ENCODE measurements around the gene LTBP1.

The LTBP1 gene

DNA sequence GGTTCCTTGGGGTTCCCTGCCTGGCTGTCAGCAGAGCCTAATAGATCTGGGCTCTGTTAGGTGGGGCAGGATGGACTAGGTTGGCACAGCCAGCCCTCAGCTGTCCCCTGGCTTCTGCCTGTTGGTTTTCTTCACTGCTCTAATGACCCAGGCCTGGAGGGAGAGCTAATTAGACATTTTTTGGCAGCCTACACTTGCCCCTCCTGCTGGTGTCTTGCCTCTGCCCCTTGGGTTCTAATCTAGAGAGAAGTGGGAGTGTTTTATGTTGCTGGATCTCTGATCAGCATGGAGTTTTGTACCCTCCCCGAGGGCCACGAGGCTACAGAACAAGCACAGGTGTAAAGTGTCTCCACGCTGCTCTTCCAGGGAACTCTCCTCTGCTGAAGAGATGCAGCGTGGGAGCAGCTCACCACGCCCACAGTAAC, 330.3 kb downstream of the LTBP1 start:
- DNase-seq = no peak

DNA sequence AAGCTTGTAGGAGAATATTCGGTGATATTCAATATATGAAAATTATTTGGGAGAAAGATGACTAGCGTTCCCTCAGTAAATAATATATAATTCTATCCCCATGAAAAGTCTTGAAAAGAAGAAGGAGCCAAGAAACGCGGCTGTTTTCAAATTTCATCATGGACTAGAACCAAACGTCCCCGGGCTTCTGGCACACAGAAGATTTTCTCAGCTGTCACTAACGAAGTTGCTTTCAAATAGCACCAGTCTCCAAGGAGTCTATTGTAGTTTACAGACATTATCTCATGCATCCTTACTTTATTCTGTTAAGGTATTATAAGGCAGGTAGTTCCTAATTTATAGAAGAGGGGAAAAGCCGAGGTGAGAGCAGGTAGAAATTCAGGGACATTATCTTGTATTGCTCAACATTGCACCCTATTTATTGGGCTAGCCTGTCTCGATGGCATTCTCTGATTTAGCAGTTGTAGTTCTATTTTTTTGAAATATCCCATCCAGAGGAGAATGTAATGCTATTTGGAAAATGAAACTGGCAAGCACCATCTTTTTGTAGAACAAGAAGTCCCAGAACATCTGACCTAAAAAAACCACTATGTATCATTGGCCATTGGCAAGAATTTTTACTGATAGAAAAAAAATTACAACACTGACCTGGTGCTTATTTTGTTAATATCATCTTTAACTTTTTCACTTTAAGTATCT, 331.6 kb downstream of the LTBP1 start:
- no peak for DNase-seq

DNA sequence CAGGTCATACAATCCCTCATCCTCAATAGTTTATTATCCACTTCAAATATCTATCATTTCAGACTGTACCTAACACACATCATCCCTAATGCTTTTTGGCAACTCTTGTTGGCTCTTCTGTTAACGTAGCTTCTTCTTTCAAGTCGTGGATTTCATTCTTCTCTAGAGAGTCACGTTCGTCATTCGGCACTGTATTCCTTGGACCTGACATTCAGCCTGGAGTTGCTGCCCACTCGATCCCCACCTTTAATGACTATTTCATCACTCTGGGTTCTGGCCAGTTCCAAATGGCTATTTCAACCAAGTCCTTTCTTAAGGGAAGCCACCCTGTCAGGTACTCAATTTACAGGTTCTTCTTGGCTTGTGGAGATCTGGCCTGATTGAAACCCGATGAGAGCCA, 337.5 kb downstream of the LTBP1 start:
- DNase-seq = no peak

DNA sequence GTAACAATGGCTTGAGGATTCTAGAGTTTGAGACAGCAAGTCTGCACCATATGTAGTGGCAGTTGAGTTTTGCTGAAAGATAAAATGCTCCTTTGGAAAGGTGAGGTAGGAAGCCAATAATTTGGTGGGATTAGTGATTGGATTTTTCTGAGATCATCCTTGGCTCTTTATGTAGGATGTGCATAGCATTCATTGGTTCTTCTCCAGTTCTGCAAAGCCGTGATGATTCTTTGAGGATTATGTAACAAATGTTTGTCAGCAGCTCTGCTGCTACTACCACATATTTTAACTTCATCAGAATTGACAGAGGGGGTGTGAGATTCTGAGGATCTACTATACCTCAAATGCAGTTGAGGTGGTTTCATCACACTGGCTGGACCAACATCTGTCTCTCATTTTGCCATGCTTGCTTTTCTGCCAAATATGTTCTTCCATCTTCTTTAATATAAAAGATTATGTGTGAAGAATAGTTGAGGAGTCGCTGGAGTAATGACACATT, 340.8 kb downstream of the LTBP1 start:
- no peak for DNase-seq

DNA sequence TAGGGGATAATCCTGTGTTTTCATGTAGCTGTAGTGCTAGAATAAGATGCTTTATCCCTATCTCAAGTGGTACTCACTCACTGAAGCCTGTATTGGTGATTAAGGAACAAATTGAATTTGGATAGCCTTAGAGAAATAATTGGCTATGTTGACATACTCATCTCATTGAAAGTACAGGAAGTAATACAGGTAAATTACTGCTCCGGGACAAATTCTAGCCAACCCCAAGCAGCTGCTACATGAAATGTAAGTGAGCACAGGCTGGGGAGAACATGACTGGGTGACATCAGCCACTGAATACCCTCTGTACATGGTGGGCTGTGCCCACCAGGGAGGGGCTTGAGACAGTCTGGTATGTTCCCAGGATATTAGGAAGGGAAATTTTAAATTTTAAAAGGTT, 341.3 kb downstream of the LTBP1 start:
- peak; percentile 1 for DNase-seq

DNA sequence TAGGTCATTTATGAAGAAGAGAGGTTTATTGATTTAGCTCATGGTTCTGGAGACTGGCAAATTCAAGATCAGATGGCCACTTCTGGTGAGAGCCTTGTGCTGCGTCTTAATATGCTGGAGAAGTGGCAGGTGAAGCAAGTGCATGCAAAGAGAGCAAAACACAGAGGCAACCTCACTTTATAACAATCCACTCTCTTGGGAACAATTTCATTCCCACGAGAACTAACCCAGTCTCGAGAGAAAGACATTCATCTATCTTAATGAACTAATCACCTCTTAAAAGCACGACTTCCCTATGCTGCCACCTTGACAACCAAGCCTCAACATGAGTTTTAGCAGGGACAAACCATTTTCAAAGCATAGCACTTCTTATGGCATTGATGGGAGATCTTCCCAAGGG, 343.2 kb downstream of the LTBP1 start:
- no peak for DNase-seq

DNA sequence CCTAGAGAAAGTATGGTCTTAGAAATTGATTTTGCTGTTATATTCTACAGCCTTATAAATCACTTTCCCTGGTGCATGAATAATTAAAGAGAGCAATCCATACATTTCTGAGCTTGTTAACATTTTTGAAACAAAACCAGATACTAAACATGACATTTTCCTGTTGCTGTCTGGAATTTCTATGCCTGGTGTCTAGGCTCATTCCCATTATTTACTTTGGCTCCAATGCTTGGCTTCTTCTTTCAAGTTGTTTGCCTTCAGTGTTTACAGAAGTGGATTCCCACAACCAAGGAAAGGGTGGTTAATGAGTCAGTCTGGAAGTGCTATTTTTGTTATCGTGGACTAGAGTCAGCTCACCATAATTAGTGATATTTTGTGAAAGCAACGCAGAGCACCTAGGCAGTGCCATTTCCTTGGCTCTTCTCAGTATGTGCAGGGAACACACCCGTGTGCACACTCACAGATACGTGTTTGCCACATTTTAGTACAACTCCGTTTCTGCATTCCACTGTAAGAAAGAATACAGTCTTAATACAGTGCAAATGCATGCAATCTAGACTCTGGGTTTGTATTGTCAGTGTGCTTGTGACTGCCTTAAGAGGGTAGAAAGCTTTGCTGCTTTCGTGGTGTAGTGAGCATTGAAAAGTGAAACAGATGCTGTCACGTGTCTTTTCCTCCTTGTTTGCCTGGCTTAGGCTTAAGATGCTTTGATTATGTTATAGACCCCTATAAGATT, 344.7 kb downstream of the LTBP1 start:
- DNase-seq = no peak

DNA sequence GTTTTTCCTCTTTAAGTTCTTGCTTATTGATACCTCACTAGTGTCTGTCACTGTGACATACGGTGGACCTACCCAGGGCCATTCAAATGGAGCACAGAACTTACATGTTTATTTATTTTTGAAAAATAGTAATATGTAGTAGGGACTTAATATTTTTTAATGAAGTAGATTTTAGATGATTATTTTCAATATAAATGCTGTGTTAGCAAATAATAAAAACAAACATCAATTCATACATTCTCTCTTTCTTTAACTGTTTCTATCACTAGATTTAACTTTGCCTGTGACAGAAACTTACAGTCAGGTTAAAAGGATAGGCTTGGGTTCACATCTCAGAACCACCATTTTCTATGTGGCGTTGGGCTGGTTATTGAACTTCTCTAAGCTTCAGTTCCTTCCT, 345.3 kb downstream of the LTBP1 start:
- DNase-seq = no peak

DNA sequence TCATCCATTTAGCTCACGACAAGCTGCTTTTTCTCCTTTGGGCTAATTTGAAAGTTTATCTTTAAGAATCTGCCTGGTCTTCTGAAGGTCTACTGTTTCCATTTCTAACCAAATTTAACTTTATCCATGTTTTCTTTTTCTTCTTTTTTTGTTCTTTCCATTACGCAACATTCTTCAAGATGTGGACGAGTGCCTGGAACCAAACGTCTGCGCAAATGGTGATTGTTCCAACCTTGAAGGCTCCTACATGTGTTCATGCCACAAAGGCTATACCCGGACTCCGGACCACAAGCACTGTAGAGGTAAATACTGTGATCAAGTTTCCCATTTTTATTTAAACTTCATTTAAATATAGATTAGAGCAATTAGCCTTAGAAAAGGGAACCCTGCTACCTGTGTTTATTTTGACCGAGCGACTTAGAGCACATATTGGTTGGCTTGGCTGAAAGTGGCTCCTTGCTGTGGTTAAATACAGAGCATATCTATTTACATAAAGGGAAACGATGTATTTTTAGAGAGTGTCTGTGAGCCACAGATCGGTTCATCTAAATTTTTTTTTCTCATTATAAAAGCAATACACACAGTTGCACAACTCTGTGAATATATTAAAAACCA, 346.3 kb downstream of the LTBP1 start:
- no peak for DNase-seq

DNA sequence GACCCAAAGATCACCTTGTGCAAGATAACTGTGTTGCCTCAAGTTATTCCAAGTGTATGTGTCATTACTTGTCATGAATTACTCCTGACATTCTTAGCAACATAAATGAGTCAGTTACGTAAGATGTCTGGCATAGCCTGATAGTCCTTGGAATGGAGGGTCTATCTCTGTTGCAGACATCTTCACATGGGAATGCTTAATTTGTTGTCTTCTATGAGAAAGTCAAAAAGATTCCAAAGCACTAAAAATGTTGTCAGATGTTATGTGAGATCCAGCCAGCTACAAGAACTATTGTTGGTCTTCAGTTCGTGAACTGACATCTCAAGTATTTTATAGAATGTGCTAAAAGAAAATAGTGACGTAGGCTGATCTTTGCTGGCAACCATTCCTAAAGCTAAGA, 351.5 kb downstream of the LTBP1 start:
- DNase-seq = no peak

DNA sequence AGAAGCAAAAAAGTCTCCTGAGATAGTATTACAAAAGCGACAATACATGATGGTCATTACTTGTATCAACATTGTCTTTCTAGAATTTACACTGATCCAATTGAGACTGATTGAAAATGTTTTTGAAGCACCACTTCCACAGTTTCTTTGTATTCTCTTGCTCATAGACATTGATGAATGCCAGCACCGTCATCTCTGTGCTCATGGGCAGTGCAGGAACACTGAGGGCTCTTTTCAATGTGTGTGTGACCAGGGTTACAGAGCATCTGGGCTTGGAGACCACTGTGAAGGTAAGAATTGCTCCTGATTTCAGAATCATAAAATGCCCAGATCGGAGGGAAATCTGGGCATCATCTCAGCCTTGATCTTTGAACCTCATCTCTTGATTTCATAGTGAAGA, 354.6 kb downstream of the LTBP1 start:
- no peak for DNase-seq

DNA sequence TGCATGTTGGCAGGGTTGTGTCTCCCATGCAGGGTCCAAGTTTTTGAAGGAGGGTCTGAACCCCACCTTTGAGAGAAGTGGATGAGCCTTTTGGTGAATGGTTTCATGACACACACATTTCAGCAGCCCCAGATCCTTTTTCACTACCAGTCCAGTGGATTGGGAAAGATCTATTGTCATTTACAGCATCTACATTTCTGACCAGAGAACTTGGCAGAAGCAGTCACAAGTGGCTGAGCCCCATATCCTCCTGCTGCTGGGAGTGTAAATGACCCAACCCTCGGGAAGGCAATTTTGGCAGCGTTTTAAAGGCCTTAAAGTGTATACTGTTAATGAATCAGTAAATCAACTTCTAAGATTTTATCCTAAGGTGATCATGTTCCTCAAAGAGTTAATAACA, 355.6 kb downstream of the LTBP1 start:
- no peak for DNase-seq

DNA sequence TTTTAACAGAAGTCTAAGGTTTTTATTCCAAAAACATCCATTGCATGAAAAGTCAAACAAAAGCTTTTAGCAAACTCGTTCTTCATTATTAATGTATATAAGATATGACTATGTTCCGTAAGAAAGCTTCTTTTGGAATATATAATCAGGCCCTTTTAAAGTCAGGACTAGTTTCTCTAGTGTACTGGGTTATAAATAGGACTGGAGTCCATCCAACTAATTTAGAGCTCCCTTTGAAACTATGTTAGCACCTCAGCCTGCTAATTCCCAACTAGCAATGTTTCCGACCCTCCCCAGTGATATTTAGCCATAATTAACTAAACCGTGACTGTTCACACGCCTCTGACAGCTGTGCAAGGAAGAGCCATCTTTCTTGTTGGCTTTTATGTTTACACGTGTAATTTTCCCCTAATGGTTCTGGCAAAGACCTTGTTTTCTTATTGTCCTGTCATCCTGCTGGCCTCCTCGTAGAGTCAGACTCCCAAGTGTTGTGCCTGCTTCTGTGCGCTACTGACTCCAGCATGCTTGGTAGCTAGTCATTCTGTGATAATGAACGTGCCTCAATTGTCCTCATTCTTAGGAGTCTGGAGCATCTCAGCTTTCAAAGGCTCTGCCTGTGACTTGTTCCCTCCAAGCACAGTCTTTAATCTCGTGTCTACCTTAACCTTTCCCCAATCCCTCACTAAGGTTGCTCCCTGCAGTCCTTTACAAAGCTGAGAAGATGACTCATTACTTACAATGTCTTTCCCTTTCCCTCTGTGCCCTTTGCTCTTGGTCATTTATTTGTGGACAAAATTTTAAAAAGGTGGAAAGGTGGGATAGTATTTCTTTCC, 357.5 kb downstream of the LTBP1 start:
- DNase-seq = no peak

DNA sequence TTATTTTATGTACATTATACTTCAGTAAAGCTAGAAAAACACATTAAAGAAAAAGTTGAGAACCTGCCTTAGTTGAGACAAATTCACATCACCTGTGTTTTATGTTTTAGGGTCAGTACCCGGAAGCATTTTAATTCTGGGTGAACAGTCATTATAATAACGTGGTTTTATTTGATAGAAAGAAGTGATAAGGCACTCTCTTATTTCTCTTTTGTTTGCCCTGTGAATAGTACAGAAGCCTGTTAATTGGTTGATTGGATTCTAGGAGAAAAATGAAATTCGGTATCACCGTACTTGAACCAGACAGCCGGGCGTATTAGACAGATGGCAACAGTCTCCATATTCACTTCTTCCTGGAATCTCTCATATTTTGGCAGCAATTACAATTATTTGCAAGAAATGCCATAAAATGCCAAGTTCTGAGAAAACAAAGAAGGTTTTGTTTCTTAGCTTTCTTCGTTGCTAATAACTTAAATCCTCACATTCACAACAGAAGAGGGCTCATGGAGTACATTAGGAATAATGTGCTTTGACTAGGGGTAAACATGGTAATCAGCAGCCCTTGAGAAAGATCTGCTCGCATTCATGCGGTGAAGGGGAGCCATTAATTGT, 361.0 kb downstream of the LTBP1 start:
- DNase-seq = no peak

DNA sequence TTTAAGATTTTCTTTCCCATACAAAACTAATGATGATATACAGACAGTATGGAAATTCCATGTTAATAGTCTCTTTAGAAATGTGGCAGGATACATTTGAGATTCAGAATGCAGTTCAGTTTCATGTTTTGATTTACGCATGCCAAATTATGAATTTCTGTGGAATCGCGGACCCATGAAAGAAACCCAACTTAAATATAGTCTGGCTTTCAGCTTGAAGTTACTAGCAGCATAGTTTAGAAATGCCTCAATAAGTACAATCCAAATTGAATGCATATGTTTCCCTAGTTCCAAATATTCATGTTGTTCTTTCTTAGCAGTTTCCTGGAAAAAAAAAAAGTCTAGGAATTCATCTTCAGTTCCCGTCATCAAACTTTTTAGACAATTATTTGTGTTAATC, 365.6 kb downstream of the LTBP1 start:
- DNase-seq = no peak

DNA sequence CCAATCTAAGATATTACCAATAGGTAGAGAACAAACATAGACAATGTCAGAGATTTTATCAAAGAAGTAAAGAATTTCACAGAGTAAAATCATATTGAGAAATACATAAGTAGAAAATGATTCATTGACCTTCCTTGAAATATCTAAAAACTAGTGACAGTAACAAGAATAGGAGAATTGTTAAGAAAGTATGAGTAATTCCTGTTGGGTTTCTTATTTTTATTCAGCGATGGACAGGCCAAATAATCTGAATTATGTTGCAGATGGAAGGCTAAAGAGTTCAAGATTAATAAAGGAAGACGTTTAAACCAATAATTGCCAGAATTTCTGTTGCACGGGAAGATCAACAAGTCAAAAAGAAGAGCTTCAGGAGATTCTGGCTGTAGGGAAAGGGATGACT, 366.3 kb downstream of the LTBP1 start:
- no peak for DNase-seq

DNA sequence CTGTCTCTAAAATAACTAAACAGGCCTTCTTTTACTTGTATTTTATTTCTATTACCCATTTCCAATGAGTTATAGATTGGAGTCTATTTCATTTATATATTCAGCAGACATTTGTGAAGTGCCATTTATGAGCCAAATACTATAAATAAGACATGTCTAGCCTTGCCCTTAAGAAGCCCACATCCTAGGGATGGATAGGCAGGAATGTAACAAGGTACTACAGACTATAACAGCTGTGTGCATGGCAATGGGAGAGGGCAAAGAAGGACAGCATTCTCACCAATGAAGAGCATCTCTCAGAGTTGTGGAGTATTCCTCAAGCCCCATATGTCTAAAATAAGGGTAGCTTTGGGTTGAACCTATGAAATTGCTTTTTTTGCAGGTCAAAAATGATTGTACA, 367.8 kb downstream of the LTBP1 start:
- DNase-seq = no peak

DNA sequence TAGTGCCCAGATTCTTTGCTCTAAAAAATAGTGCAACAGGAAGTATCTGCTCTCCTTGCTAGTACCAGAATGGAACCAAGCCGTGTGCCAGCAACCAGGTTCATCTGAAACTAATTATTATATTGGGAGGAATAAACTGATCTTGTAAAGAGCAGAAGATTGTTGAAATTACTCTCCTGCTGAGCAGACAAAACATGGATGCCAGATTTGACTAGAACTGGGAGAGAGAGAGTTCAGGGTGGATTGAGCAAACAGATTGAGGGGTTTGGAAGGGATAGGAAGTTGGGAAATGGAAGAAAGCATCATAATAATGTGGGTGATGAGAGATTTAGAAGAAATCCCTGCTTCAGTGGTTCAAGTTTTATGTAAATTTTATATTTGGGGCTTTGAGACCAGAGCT, 369.6 kb downstream of the LTBP1 start:
- no peak for DNase-seq

DNA sequence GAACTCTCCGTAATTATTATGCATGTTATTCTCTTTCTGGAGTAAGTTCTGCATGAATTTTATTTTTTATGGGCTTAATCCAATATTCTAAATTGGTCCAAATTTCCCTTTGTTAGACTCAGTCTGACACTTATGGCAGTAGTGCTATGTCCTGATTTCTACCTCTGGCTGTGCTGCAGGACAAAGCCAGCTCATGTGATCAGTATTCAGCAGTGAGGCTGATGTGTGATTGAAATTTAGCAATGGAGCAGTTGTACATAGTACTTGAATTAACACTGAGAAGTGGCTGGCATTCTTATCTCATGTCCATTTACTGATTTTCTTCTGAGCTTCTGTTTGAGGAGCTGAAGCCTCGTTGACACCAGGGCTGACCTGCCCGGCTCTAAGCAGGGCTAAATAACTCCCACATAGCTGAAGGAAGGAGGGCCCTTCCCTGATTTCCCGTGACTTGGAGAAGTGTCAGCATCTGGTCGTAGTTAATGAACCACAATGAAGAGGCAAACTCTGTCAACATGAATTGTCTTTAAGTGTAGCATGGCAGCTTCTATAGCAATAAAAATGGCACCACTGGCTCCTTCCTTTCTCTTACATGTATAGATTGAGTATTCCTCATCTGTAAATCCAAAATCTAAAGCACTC, 370.7 kb downstream of the LTBP1 start:
- DNase-seq = no peak

DNA sequence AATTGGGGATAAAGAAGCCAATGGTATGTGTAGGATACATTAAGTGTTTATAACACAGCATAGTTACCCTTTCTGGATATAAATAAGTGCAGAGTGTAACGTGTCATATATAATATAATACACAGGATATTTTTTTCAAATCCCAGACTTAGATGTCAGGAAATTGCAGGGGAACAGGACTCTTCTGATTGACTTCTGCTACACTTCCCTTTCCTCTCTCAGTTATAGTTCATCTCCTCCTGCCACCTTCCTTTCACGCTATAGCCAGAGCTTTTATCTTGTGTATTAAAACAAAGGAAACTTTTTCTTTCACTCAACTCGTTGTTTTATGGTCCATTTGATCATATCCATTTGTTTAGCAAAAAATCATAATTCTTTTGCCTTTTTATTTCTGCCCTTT, 371.7 kb downstream of the LTBP1 start:
- DNase-seq = no peak

DNA sequence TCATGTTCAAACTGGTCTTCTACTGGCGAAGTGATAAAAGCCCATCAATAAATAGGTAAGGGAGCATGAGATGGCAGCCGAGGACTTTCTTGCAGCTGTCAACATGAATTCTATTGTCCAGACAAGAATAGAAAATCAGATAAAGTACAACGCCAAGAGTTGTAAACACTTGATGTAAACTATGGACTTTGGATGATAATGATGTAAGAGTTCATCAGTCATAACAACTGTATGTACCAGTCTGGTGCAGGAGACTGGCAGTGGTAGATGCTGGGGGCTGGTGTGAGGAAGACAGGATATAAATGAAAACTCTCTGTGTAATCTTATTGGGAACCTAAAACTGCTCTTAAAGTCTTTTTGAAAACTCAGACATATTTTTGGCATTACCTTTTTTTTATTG, 373.8 kb downstream of the LTBP1 start:
- no peak for DNase-seq

DNA sequence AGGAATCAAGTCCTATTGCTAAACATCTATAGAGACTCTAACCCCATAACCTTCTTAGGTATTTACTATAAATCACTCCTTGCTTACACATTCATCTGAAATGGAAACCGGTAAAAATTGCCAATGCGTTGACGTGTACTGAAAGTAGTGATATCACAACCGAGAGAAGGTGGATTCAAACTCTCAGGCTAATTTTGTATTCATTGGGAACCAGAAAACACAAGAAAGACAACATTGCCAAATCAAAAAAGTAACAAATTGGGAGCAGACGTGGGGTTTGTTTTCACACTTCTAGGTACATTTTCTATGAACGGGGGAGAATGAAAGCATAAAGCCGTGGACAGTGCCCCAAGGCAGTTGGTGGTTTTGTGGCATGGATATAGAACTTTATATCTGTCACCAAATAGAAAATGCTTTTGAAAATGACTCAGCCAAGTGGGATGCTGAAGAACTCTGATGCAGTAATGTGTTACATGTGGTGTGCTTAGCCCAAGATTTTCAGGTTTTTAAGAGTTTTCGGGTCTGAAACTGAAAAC, 374.6 kb downstream of the LTBP1 start:
- no peak for DNase-seq

Data from NCI-H1436 treated with DMSO at 0.1 percent for 48 hours (cell line).